Smooth muscle cell (in vitro differentiated cells): ENCODE results near the gene PDE7B. TPM values are rescaled to one million over a fixed set of nuclear protein-coding genes. Genes with fewer than 3 reads are reported as not detected.
A peak's percentile ranks its signal among the peaks of the same experiment; 100 is the strongest.

Experiments
- DNase-seq: peaks from one replicate; lab custom pipeline; 2025; ENCODE audit not compliant: unreplicated experiment; lab: John Stamatoyannopoulos, UW
- H2AFZ ChIP-seq: fragments of 200-600 bp; sonication (generic); 2 replicates; pipeline ENCODE4 v1.6.0; 2016; ENCODE audit warnings: antibody characterized with exemption, low read depth, mild to moderate bottlenecking
- H3F3A ChIP-seq: fragments of 200-600 bp; sonication (generic); 2 replicates; pipeline ENCODE4 v1.6.0; 2017; ENCODE audit warnings: antibody characterized with exemption, low read depth
- H3K27ac ChIP-seq: fragments of 200-600 bp; sonication (generic); 2 replicates; pipeline ENCODE4 v1.5.1; 2016; ENCODE audit warnings: low read depth, mild to moderate bottlenecking
- H3K27me3 ChIP-seq: fragments of 200-600 bp; sonication (generic); 2 replicates; pipeline ENCODE4 v1.6.1; 2016; ENCODE audit warnings: low read depth, mild to moderate bottlenecking
- H3K36me3 ChIP-seq: fragments of 200-600 bp; sonication (generic); 2 replicates; pipeline ENCODE4 v1.5.1; 2016; ENCODE audit warnings: low read depth
- H3K4me1 ChIP-seq: fragments of 200-600 bp; sonication (generic); 2 replicates; pipeline ENCODE4 v1.5.1; 2016; ENCODE audit warnings: low read depth
- H3K4me2 ChIP-seq: fragments of 200-600 bp; sonication (generic); 2 replicates; pipeline ENCODE4 v1.6.0; 2016; ENCODE audit warnings: mild to moderate bottlenecking
- H3K4me3 ChIP-seq: fragments of 200-600 bp; sonication (generic); 2 replicates; pipeline ENCODE4 v1.5.1; 2016; ENCODE audit warnings: mild to moderate bottlenecking
- H3K79me2 ChIP-seq: fragments of 200-600 bp; sonication (generic); 2 replicates; pipeline ENCODE4 v1.6.0; 2016; ENCODE audit warnings: low read depth, mild to moderate bottlenecking
- H3K9ac ChIP-seq: fragments of 200-600 bp; sonication (generic); 2 replicates; pipeline ENCODE4 v1.6.0; 2016; ENCODE audit warnings: low read depth
- H3K9me3 ChIP-seq: fragments of 200-600 bp; sonication (generic); replicated peaks from 2 replicates; pipeline ENCODE4 v1.5.1; 2016; ENCODE audit warnings: low read depth
- H4K20me1 ChIP-seq: fragments of 200-600 bp; sonication (generic); 2 replicates; pipeline ENCODE4 v1.6.0; 2016; ENCODE audit warnings: low read depth
- WGBS: methylation state at CpG from one replicate; pipeline ENCODE4 v1.1.7; 2016; ENCODE audit warnings: low lambda C conversion rate; 5-methylcytosine and 5-hydroxymethylcytosine counted together
- polyA plus RNA-seq: library from polyadenylated mRNA; unstranded; fragments of >200 nt; fragmentation: Nextera tagmentation; extraction: Ambion mirVana; gene quantifications from 2 replicates; pipeline ENCODE4 v1.2.1, GENCODE V29; 2016
- total RNA-seq: library from RNA; depleted of rRNA; stranded (reverse); fragments of >200 nt; gene quantifications from 2 replicates; pipeline ENCODE4 v1.2.3, GENCODE V29; 2014
- TF ChIP-seq, protein P1 (sequence below): fragments of 200-600 bp; sonication (generic); IDR thresholded peaks from 2 replicates; pipeline ENCODE4 v1.5.1; 2017; ENCODE audit warnings: borderline replicate concordance, mild to moderate bottlenecking, antibody characterized with exemption; ENCODE audit not compliant: insufficient read depth, poor library complexity, severe bottlenecking

Gene PDE7B
- total and polyA plus RNA-seq, 2 experiments from 2014 or later: 23.5 to 36.9 TPM

DNA sequence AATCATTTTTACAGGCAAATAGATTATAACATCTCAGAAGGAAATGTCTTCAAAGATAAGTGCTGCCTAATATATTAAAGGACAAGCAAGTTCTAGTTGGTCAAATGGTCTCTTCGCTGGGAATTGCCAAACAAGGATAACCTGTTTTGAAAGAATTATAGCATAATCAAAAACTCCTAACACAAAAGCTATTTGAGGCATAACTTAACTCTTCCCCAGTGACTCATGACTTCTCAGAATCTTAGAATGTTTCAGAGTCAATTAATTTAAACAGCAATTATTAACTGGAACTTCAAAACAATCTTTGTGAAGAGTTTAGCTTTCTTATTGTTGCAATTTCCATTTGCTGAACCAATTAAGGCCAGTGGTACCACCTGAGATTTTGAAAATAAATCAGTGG, 272.0 kb downstream of the PDE7B start:
- H3K4me3 ChIP-seq: no peak overlapping the region
- H3K9me3 ChIP-seq: no peaks in the 10 kb centered on the region
- H3K27me3 ChIP-seq: no peaks in the 10 kb centered on the region
- peak overlapping the region; percentile 46 for H3K27ac ChIP-seq
- TF ChIP-seq, protein P1, sequence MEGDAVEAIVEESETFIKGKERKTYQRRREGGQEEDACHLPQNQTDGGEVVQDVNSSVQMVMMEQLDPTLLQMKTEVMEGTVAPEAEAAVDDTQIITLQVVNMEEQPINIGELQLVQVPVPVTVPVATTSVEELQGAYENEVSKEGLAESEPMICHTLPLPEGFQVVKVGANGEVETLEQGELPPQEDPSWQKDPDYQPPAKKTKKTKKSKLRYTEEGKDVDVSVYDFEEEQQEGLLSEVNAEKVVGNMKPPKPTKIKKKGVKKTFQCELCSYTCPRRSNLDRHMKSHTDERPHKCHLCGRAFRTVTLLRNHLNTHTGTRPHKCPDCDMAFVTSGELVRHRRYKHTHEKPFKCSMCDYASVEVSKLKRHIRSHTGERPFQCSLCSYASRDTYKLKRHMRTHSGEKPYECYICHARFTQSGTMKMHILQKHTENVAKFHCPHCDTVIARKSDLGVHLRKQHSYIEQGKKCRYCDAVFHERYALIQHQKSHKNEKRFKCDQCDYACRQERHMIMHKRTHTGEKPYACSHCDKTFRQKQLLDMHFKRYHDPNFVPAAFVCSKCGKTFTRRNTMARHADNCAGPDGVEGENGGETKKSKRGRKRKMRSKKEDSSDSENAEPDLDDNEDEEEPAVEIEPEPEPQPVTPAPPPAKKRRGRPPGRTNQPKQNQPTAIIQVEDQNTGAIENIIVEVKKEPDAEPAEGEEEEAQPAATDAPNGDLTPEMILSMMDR: no peak
- no peak for DNase-seq
- H3K4me2 ChIP-seq: peak overlapping the region; percentile 48
- H3K36me3 ChIP-seq: no peaks in the 10 kb centered on the region
- H3K9ac ChIP-seq: peak overlapping the region; percentile 14
- peaks cover 14% of the 10 kb centered on the region for H4K20me1 ChIP-seq
- H3K4me1 ChIP-seq: no peaks in the 10 kb centered on the region
- no peak overlapping the region for H2AFZ ChIP-seq
- H3K79me2 ChIP-seq: peaks cover 20% of the 10 kb centered on the region
- no peaks in the 10 kb centered on the region for H3F3A ChIP-seq
- WGBS: 74% methylated on average over 1 of the region's 1 CpG

DNA sequence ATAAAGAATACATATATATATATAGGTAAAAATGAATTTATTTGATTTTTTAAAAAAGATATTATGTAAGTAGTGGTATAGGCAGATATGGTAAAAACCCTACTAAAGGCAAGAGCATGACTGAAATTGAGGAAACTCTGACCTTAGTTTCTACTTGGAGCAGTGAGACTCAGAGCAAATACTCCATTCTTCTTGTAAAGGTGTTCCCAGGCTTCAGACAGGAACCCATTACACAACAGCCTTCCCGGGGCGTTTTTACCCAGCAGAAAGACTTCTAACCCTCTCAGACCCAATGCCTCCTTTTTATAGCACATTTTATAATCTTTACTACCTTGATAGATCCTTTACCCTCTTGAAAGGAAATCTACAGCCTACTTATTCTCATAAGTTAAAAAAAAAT, 274.1 kb downstream of the PDE7B start:
- H3F3A ChIP-seq: no peaks in the 10 kb centered on the region
- H3K36me3 ChIP-seq: no peaks in the 10 kb centered on the region
- no peaks in the 10 kb centered on the region for H3K9me3 ChIP-seq
- peaks cover 14% of the 10 kb centered on the region for H4K20me1 ChIP-seq
- peaks cover 20% of the 10 kb centered on the region for H3K79me2 ChIP-seq
- H3K27ac ChIP-seq: no peak overlapping the region
- 98% methylated on average over 2 of the region's 2 CpGs for WGBS
- no peak overlapping the region for H3K9ac ChIP-seq
- H3K27me3 ChIP-seq: no peaks in the 10 kb centered on the region
- no peak for DNase-seq
- H3K4me3 ChIP-seq: no peak overlapping the region
- H3K4me1 ChIP-seq: no peaks in the 10 kb centered on the region
- no peak overlapping the region for H2AFZ ChIP-seq
- H3K4me2 ChIP-seq: no peak overlapping the region
- TF ChIP-seq, protein P1: no peak

DNA sequence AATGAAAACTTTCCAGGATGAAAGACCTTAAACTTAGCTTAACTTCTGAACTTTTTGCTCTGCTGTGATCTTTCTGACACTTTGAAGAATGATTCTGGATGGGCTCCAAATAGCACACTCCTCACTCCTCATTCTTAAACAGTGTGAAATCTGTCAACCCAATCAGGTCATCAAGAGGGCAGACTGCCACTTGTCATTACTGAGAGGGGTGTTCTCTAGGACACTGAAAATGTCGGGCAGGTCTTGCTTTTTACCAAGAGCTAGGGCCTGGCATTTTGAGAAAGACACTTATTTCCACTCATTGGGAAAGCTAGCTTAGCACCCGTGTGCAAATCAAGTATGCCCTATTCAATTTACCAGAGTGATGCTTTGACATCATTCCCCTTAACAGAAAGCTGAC, 276.4 kb downstream of the PDE7B start:
- no peaks in the 10 kb centered on the region for H3K9me3 ChIP-seq
- peaks cover 10% of the 10 kb centered on the region for H4K20me1 ChIP-seq
- H3K4me1 ChIP-seq: no peaks in the 10 kb centered on the region
- no peaks in the 10 kb centered on the region for H3K36me3 ChIP-seq
- no peak overlapping the region for H3K9ac ChIP-seq
- TF ChIP-seq, protein P1: no peak
- no peak overlapping the region for H3K4me3 ChIP-seq
- no peaks in the 10 kb centered on the region for H3K27me3 ChIP-seq
- no peaks in the 10 kb centered on the region for H3F3A ChIP-seq
- H2AFZ ChIP-seq: no peak overlapping the region
- H3K4me2 ChIP-seq: no peak overlapping the region
- no peak for DNase-seq
- 82% methylated on average over 2 of the region's 2 CpGs for WGBS
- peaks cover 20% of the 10 kb centered on the region for H3K79me2 ChIP-seq
- H3K27ac ChIP-seq: no peak overlapping the region

DNA sequence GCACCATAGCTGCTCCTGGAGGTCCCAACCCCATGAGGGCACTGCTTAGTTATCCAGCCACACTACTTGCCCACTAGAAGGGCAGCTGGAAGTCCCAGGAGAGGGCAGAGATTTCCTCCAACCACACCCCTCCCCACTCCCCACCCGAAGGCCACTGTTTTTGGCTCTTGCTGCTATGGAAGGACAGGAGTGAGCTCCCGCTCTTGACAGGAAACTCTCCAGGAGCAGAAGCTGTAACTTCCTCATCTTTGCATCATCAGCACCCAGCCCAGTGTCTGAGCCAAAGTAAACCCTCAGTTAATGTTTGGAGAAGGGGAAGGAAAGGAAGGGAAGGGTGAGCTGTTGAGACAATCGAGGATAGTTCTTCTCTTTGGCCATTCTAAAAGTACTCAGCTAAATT, 277.9 kb downstream of the PDE7B start:
- H3K27me3 ChIP-seq: no peaks in the 10 kb centered on the region
- TF ChIP-seq, protein P1: no peak
- 86% methylated on average over 3 of the region's 3 CpGs for WGBS
- H3K36me3 ChIP-seq: no peaks in the 10 kb centered on the region
- H3K9ac ChIP-seq: no peak overlapping the region
- H3K4me2 ChIP-seq: no peak overlapping the region
- H3K27ac ChIP-seq: no peak overlapping the region
- no peaks in the 10 kb centered on the region for H3K9me3 ChIP-seq
- DNase-seq: no peak
- peaks cover 15% of the 10 kb centered on the region for H3K79me2 ChIP-seq
- peaks cover 16% of the 10 kb centered on the region for H4K20me1 ChIP-seq
- H2AFZ ChIP-seq: no peak overlapping the region
- peaks cover 1% of the 10 kb centered on the region for H3K4me1 ChIP-seq
- no peaks in the 10 kb centered on the region for H3F3A ChIP-seq
- no peak overlapping the region for H3K4me3 ChIP-seq
